ENCODE data around the gene STX2. TPM values are rescaled to one million over a fixed set of nuclear protein-coding genes. Genes with fewer than 3 reads are reported as not detected.

The STX2 gene
- total RNA-seq, 1 donor from 2014 or later = 16.5 TPM

GRCh38 chr12:130743176-130743575 lies 95.9 kb downstream of the STX2 start:
- H3K4me3 ChIP-seq = no peak overlapping the region
- no peaks in the 10 kb centered on the region for H3K9me3 ChIP-seq
- no peak overlapping the region for H3K27ac ChIP-seq
- H3K36me3 ChIP-seq = no peaks in the 10 kb centered on the region
- TF ChIP-seq POLR2AphosphoS5 (IDR thresholded peaks at IDR 0.05; ENCODE audit: insufficient read depth in 1 of 2, low read depth in 1 of 2) = no peak
- TF ChIP-seq POLR2A (IDR thresholded peaks at IDR 0.05) = no peak
- TF ChIP-seq CTCF (IDR thresholded peaks at IDR 0.05) = no peak
- H3K4me1 ChIP-seq = peaks cover 7% of the 10 kb centered on the region
- intact Hi-C loops (cut with DNase I) = no loop called here
- H3K27me3 ChIP-seq = no peaks in the 10 kb centered on the region
- no peak for DNase-seq (ENCODE audit: extremely low spot score in 2 of 2)

DNA sequence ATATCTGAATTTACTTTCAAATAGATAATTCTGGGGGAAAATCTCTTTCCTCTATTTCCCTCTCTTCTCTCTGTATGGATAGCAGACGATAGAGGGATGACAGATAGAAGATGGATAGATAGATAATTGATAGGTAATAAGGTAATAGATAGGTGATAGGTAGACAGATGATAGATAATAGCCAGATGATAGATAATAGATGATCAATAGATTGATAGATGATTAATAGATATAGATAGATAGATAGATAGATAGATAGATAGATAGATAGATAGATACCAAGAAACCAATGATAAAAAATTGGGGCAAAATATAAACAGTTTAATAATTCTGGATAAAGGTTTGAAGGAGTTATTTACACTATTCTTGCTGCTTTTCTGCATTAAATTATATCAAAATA lies 96.3 kb downstream of the STX2 start:
- H3K4me1 ChIP-seq = peaks cover 2% of the 10 kb centered on the region
- intact Hi-C loops (cut with DNase I) = no loop called here
- no peaks in the 10 kb centered on the region for H3K36me3 ChIP-seq
- no peaks in the 10 kb centered on the region for H3K27me3 ChIP-seq
- TF ChIP-seq POLR2A (IDR thresholded peaks at IDR 0.05) = no peak
- TF ChIP-seq POLR2AphosphoS5 (IDR thresholded peaks at IDR 0.05; ENCODE audit: insufficient read depth in 1 of 2, low read depth in 1 of 2) = no peak
- no peak for TF ChIP-seq CTCF (IDR thresholded peaks at IDR 0.05)
- no peaks in the 10 kb centered on the region for H3K9me3 ChIP-seq
- no peak overlapping the region for H3K27ac ChIP-seq
- no peak overlapping the region for H3K4me3 ChIP-seq
- no peak for DNase-seq (ENCODE audit: extremely low spot score in 2 of 2)

GRCh38 chr12:130742112-130742511 lies 96.9 kb downstream of the STX2 start:
- Histone ChIP-seq H3K4me3 (no peak overlapping the region), H3K27ac (no peak overlapping the region), H3K4me1 (no peaks in the 10 kb centered on the region), H3K9me3 (no peaks in the 10 kb centered on the region), H3K36me3 (no peaks in the 10 kb centered on the region), H3K27me3 (no peaks in the 10 kb centered on the region)
- intact Hi-C loops (cut with DNase I) = no loop called here
- TF ChIP-seq CTCF (IDR thresholded peaks at IDR 0.05) (no peak), POLR2AphosphoS5 (IDR thresholded peaks at IDR 0.05; ENCODE audit: insufficient read depth in 1 of 2, low read depth in 1 of 2) (no peak), POLR2A (IDR thresholded peaks at IDR 0.05) (no peak)
- no peak for DNase-seq (ENCODE audit: extremely low spot score in 2 of 2)

Small RNAs within 50 kb of the gene (small RNA-seq; reads per million reads assigned to genes)
- gene RNU6-1077P = not detected

Other genes starting within 250 kb of the STX2 start
- gene RIMBP2, start 123.0 kb downstream of the STX2 start, total RNA-seq = 0.25 TPM
- gene RAN, start 32.8 kb upstream of the STX2 start, total RNA-seq = 250 TPM
- gene ADGRD1, start 114.7 kb upstream of the STX2 start, total RNA-seq = 35.8 TPM